HepG2 (cell line): ENCODE results near the gene DHRS11. TPM values are rescaled to one million over a fixed set of nuclear protein-coding genes. Genes with fewer than 3 reads are reported as not detected.

Source experiments
- NFAT5 ChIP-seq: sonication (generic); formaldehyde crosslinking; IDR thresholded peaks from 2 replicates; pipeline ENCODE4 v1.4.0; 2020; ENCODE audit warnings: missing genetic modification reagents
- PHB2 ChIP-seq: fragments of 450-650 bp; IDR thresholded peaks from 2 replicates; pipeline ENCODE4 v1.6.1; 2018; ENCODE audit not compliant: partially characterized antibody
- STAT6 ChIP-seq: sonication (generic); formaldehyde crosslinking; IDR thresholded peaks from 2 replicates; pipeline ENCODE4 v1.4.0; 2020; ENCODE audit warnings: missing genetic modification reagents, mild to moderate bottlenecking, borderline replicate concordance
- TOPORS ChIP-seq: sonication (generic); formaldehyde crosslinking; IDR thresholded peaks from 2 replicates; pipeline ENCODE4 v1.8.0; 2023; ENCODE audit warnings: mild to moderate bottlenecking, missing genetic modification reagents
- ZBTB40 ChIP-seq, 2 experiments: fragments of 450-650 bp in 1 of 2; sonication (generic) in 1 of 2; formaldehyde crosslinking in 1 of 2; IDR thresholded peaks; 2 replicates each; pipeline versions ENCODE4 v1.6.1 to v1.8.0; 2016 to 2022; ENCODE audit warnings: antibody characterized with exemption in 1 of 2, mild to moderate bottlenecking in 1 of 2, missing genetic modification reagents in 1 of 2
- ZNF232 ChIP-seq: sonication (generic); formaldehyde crosslinking; IDR thresholded peaks from 2 replicates; pipeline ENCODE4 v1.4.0; 2020; ENCODE audit warnings: missing genetic modification reagents, borderline replicate concordance
- polyA plus RNA-seq, 8 experiments: library from polyadenylated mRNA; depleted of rRNA in 3 of 8; stranded (reverse) in 7 of 8; unstranded in 1 of 8; fragments of >200 nt; fragmentation: Illumina TruSeq in 4 of 8; extraction: Trizol in 4 of 8; gene quantifications; 2 replicates each; pipeline versions ENCODE4 v1.2.1 to v1.2.3, GENCODE V29; 2011 to 2016; ENCODE audit warnings: low read depth in 4 of 8, missing spikeins in 1 of 8, mixed read lengths in 1 of 8; ENCODE audit not compliant: insufficient read depth in 1 of 8
- total RNA-seq, 5 experiments: library from RNA; depleted of rRNA; stranded (reverse); fragments of >200 nt; fragmentation: Illumina TruSeq; extraction: Trizol; gene quantifications; 2 replicates each; pipeline ENCODE4 v1.2.3, GENCODE V29; 2016; ENCODE audit warnings: low read depth in 1 of 5
- TF ChIP-seq, protein P1 (sequence below): sonication (generic); formaldehyde crosslinking; IDR thresholded peaks from 2 replicates; pipeline ENCODE4 v1.4.0; 2020; ENCODE audit warnings: missing genetic modification reagents

Gene DHRS11
- total and polyA plus RNA-seq, 2 of the 13 experiments (the other 11 are each of a cell fraction or from before 2014, with no cell fraction given) = 28.4 to 41.9 TPM

DNA sequence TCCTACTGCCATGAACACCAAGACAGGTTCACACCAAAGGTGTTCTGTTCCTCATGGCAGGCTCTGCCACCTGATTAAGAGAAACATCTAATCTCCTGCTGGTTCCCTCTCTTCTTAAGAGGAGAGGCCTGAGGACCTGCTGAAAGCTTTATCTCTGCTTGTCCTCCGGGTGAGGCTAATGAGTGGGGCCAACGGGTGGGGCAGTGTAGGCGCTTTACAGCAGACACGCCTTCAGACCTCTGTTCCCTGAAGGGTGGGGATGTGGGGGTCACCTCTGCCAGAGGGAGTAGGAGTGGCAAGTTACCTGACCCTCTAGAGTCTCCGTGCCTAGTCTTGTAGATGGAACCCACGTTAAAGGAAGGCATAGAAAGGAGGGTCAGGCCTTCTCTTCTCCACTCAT lies 5.5 kb downstream of the DHRS11 start (continued):
- no peak for TF ChIP-seq STAT6 (CRISPR knock-in tag)
- TF ChIP-seq, protein P1, sequence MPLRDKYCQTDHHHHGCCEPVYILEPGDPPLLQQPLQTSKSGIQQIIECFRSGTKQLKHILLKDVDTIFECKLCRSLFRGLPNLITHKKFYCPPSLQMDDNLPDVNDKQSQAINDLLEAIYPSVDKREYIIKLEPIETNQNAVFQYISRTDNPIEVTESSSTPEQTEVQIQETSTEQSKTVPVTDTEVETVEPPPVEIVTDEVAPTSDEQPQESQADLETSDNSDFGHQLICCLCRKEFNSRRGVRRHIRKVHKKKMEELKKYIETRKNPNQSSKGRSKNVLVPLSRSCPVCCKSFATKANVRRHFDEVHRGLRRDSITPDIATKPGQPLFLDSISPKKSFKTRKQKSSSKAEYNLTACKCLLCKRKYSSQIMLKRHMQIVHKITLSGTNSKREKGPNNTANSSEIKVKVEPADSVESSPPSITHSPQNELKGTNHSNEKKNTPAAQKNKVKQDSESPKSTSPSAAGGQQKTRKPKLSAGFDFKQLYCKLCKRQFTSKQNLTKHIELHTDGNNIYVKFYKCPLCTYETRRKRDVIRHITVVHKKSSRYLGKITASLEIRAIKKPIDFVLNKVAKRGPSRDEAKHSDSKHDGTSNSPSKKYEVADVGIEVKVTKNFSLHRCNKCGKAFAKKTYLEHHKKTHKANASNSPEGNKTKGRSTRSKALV = no peak
- TF ChIP-seq NFAT5 (CRISPR knock-in tag) = no peak
- TF ChIP-seq TOPORS (CRISPR knock-in tag) = no peak
- no peak for TF ChIP-seq ZNF232 (CRISPR knock-in tag)
- no peak for TF ChIP-seq ZBTB40 (IDR thresholded peaks at IDR 0.05)
- TF ChIP-seq ZBTB40 (CRISPR knock-in tag; IDR thresholded peaks at IDR 0.05) = no peak
- TF ChIP-seq PHB2 = no peak
